ENCODE measurements around the gene HABP4.
A peak's percentile ranks its signal among the peaks of the same experiment; 100 is the strongest.

The HABP4 gene, protein sequence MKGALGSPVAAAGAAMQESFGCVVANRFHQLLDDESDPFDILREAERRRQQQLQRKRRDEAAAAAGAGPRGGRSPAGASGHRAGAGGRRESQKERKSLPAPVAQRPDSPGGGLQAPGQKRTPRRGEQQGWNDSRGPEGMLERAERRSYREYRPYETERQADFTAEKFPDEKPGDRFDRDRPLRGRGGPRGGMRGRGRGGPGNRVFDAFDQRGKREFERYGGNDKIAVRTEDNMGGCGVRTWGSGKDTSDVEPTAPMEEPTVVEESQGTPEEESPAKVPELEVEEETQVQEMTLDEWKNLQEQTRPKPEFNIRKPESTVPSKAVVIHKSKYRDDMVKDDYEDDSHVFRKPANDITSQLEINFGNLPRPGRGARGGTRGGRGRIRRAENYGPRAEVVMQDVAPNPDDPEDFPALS

GRCh38 chr9:96449845-96450612 lies at the start of gene HABP4:
TSS of gene HABP4 (plus strand) at chr9:96450169. CDS start at chr9:96450280, 111 bp downstream.
- TF ChIP-seq ZFX (IDR thresholded peaks at IDR 0.05): peak; percentile 67
- TF ChIP-seq, protein P1, sequence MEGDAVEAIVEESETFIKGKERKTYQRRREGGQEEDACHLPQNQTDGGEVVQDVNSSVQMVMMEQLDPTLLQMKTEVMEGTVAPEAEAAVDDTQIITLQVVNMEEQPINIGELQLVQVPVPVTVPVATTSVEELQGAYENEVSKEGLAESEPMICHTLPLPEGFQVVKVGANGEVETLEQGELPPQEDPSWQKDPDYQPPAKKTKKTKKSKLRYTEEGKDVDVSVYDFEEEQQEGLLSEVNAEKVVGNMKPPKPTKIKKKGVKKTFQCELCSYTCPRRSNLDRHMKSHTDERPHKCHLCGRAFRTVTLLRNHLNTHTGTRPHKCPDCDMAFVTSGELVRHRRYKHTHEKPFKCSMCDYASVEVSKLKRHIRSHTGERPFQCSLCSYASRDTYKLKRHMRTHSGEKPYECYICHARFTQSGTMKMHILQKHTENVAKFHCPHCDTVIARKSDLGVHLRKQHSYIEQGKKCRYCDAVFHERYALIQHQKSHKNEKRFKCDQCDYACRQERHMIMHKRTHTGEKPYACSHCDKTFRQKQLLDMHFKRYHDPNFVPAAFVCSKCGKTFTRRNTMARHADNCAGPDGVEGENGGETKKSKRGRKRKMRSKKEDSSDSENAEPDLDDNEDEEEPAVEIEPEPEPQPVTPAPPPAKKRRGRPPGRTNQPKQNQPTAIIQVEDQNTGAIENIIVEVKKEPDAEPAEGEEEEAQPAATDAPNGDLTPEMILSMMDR (conservative IDR thresholded peaks at IDR 0.05): no peak
- peak within 1 kb of the TSS; percentile 52 for H3K27ac ChIP-seq

DNA sequence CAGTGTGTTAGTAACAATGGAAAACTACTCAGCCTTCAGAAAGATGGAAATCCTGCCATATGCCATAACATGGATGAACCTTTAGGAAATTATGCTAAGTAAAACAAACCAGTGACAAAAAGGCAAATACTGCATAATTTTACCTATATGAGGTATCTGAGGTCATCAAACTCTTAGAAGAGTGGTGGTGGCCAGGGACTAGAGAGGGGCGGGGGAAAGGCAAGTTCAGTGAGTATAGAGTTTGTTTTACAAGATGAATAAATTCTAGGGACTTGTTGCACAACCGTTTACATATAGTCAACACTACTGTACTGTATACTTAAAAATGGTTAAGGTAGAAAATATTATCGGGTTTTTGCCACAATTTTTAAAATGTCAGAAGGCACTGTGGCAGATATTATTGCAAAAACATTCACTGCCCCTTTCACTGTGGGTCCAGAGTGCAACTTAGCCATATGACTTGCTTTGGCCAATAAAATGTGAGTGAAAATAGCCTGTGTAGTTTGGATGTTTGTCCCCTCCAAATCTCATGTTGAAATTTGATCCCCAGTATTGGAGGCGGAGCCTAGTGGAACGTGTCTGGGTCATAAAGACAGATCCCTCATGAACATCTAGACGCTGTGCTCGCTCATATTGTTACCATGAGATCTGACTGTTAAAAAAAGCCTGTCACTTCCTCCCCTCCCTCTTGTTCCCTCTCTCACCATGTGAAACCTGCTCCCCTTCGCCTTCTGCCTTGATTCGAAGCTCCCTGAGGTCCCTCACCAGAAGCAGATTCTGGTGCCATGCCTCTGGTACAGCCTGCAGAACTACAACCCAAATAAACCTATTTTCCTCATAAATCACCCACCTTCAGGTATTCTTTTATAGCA lies 41.3 kb upstream of the HABP4 start:
- TF ChIP-seq ZFX (IDR thresholded peaks at IDR 0.05): no peak
- TF ChIP-seq, protein P1 (conservative IDR thresholded peaks at IDR 0.05): no peak
- H3K27ac ChIP-seq: no peak overlapping the region

DNA sequence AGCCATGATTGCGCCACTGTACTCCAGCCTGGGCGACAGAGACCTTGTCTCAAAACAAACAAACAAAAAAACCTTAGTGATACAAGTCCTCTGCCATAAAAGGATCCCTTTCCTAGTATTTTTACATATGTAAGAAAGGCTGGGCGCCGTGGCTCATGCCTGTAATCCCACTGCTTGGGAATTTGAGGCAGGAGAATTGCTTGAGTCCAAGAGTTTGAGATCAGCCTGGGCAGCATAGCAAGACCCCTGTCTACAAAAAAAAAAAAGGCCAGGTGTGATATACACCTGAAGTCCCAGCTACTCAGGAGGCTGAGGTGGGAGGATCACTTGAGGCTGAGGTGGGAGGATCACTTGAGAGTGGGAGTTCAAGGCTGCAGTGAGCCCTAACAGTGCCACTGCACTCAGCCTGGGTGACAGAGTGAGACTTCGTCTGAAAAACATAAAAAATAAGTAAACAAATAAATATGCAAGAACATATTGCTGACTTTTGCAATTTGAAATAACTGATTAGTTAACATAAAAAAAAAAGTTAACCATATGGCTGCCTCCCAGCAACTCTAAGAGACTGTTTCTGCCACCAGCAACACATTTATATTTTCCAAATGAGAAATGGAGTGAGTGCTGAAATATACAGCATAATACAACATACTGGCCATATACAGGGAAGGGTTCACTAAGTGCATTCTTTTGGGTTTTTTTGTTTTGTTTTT lies 38.7 kb upstream of the HABP4 start:
- no peak for TF ChIP-seq ZFX (IDR thresholded peaks at IDR 0.05)
- TF ChIP-seq, protein P1 (conservative IDR thresholded peaks at IDR 0.05): no peak

GRCh38 chr9:96412174-96412913 lies 37.6 kb upstream of the HABP4 start:
- TF ChIP-seq, protein P1 (conservative IDR thresholded peaks at IDR 0.05): no peak
- TF ChIP-seq ZFX (IDR thresholded peaks at IDR 0.05): no peak
- no peak overlapping the region for H3K27ac ChIP-seq

More for the DNA sequence above, 38.7 kb upstream of the HABP4 start:
- H3K27ac ChIP-seq: no peak overlapping the region

GRCh38 chr9:96413302-96414221 lies 36.4 kb upstream of the HABP4 start:
- TF ChIP-seq ZFX (IDR thresholded peaks at IDR 0.05): no peak
- TF ChIP-seq, protein P1 (conservative IDR thresholded peaks at IDR 0.05): no peak
- no peak overlapping the region for H3K27ac ChIP-seq

All from C4-2B (cell line).